IPS DF 19.7 (cell line): Measurements from ENCODE around the gene NUTF2.
"Not testable (repeated sequence)": the region's sequence is repeated elsewhere in the genome, so short reads cannot be mapped to it uniquely, and the experiment has no call there.

ENCODE experiments used
- DNase-seq: peaks from one replicate; pipeline ENCODE4 v3.0.0-alpha.2; 2013; ENCODE audit warnings: low read depth, low spot score

Gene NUTF2

GRCh38 chr16:67864044-67864443 is 17.3 kb downstream of the NUTF2 start:
- DNase-seq, result not testable (repeated sequence)

GRCh38 chr16:67864594-67864993 is 17.9 kb downstream of the NUTF2 start:
- DNase-seq, result no peak

GRCh38 chr16:67865318-67865717 is 18.6 kb downstream of the NUTF2 start:
- DNase-seq, result no peak

GRCh38 chr16:67868290-67868689 is 21.6 kb downstream of the NUTF2 start:
- DNase-seq, result no peak

DNA sequence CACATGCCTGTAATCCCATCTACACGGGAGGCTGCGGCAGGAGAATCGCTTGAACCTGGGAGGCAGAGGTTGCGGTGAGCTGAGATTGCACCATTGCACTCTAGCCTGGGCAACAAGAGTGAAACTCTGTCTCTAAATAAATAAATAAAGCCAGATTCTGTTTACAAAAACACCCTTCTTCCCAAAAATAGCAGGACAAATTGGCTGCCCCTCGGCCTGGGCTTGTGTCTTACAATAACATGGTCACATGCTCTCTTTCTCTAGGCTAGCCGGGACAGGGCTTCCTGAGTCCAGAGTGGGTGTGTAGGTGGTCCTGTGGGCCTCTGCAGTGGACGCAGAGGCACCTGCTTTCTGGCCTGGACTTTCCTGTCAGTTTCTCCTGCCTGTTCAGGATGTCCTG is 22.9 kb downstream of the NUTF2 start:
- DNase-seq, result no peak

- no peak for DNase-seq
Observed at GRCh38 chr16:67871256-67871655, 24.5 kb downstream of the NUTF2 start.

DNA sequence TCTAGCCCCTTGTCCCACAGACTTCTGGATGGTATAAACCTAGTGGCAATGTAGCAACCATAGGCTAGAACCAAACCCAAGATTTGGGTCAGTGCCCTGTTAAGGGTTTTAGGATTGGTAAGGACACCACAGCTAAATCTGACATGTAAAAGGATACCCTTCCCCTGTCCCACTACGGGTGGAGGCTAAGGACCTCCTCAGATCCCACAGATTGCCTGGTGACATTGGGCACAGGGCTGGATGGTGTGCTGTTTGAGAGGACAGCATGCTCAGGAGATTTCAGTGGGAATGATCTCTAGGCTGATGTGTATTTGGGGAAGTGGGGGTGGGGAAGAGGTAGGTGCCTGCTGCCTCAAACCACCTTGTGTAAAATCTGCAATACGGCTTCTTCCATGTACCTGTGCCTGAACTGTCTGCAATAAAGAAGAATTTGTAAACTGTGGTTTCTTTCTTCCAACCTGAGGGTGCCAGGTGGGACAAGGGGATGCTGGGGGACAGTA is 25.4 kb downstream of the NUTF2 start:
- DNase-seq, result no peak

DNA sequence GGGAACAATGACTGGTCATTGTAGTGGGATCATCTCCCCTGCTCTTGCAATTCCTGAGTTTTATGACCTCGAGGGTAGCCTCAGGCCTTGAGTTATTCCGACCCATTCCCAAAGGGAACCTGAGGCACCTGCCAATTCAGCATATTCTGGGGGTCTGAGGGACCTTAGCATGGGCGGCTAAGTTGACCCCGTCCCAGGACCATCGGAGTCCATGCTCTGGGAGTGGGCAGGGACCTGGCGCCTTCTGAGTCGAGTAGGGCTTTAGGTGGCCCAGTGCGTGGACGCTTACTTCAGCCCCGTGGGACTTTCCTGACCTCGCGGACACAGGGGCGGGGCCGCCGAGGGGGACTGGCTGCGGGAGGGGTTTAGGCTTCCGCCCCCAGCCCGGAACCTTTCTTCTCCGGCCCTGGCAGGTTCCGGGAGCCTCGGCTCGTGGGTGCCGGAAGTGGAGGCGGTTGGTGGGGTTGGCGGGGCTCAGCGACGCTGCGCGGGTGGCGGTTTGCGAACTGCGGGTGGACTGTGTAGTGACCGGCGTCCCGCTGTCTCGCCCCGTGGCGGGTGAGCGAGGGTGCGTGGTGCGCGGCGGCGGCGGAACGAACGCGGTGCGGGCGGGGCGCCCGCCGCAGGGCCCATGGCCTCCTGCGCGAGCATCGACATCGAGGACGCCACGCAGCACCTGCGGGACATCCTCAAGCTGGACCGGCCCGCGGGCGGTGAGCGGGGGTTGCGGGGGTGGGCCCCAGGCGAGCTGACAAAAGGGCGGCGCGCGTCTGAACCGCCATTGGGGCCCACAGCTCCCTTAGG is 26.1 kb downstream of the NUTF2 start, which contains the start of gene EDC4:
Gene EDC4 (plus strand): TSS at position 422 of the 804 bp plus-strand sequence. CDS start 210 bp downstream, at position 632.
- no peak for DNase-seq

- no peak for DNase-seq
Observed at GRCh38 chr16:67873435-67874370, 27.0 kb downstream of the NUTF2 start.

DNA sequence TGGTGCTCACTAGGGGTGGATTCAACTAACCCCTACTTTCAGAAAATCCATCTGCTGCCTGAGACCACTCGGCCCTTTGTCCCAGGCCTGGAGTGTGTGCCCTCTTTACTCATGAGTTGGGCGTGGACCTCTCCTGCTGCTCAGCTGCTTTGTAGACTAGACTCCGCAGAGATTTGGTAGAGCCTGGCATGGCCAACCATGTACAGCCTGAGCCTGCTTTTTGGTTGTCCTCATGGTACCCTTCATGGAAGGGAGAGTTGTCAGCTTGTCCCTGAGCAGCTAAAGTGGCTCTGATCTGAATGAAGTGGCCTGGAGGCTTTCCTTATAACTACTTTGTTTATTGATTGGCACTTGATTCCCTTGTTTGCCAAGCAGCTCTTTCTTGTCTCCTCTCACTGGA is 27.6 kb downstream of the NUTF2 start:
- DNase-seq, result no peak

- DNase-seq, result no peak
Observed at GRCh38 chr16:67877064-67877463, 30.3 kb downstream of the NUTF2 start.

GRCh38 chr16:67878232-67878631 is 31.5 kb downstream of the NUTF2 start:
- DNase-seq, result no peak

DNA sequence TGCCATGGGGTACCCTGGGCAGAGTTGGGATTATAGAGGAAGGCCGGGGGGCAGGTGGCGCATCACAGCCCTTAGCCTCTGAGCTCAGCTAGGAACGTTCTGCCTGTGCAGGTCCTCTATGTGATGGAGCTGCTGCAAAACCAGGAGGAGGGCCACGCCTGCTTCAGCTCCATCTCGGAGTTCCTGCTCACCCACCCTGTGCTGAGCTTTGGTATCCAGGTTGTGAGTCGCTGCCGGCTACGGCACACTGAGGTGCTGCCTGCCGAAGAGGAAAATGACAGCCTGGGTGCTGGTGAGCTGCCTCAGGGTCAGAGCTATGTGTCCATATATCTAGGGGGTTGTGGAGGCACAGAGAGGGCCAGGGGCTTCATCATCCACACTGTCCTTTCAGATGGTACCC is 32.1 kb downstream of the NUTF2 start:
- no peak for DNase-seq

DNA sequence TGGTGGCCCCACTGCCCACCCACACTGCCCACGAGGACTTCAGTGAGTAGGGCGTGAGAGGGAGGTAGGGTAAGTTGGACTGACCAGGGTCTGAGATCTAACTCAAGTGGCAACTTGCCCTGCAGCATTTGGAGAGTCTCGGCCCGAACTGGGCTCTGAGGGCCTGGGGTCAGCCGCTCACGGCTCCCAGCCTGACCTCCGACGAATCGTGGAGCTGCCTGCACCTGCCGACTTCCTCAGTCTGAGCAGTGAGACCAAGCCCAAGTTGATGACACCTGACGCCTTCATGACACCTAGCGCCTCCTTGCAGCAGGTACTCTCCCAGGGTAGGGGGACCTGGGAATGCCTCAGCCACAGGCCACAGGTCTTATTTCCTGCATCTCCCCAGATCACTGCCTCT is 32.7 kb downstream of the NUTF2 start:
- DNase-seq, result no peak

DNA sequence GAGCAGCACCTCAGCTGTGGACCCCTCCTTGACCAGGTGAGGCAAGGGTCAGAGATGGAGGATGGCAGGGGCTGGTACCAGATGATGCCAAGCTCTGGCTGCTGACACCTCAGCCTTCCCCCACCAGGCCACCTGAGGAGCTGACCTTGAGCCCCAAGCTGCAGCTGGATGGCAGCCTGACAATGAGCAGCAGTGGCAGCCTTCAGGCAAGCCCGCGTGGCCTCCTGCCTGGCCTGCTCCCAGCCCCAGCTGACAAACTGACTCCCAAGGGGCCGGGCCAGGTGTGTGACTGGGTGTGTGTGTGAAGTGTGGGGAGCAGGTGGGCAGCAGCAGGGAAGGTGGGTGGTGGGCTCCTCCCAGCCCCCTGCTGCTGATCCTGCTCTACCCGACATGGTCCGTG is 33.2 kb downstream of the NUTF2 start:
- no peak for DNase-seq

DNA sequence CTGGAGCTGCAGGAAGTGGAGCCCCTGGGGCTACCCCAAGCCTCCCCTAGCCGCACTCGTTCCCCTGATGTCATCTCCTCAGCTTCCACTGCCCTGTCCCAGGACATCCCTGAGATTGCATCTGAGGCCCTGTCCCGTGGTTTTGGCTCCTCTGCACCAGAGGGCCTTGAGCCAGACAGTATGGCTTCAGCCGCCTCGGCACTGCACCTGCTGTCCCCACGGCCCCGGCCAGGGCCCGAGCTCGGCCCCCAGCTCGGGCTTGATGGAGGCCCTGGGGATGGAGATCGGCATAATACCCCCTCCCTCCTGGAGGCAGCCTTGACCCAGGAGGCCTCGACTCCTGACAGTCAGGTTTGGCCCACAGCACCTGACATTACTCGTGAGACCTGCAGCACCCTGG is 33.9 kb downstream of the NUTF2 start:
- DNase-seq, result no peak

DNA sequence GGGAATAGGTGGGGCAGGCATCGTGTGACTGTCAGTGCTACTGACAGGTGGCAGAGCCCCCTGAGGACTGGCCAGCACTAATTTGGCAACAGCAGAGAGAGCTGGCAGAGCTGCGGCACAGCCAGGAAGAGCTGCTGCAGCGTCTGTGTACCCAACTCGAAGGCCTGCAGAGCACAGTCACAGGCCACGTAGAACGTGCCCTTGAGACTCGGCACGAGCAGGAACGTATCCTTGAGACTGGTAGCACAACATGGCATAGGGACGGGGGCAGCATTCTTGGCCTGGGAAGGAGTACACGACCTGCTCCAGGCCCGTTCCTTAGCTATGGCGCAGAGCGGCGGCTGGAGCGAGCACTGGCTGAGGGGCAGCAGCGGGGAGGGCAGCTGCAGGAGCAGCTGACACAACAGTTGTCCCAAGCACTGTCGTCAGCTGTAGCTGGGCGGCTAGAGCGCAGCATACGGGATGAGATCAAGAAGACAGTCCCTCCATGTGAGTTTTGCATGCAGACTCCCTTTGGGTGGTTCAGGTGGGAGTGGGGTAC is 35.0 kb downstream of the NUTF2 start:
- DNase-seq, result no peak

DNA sequence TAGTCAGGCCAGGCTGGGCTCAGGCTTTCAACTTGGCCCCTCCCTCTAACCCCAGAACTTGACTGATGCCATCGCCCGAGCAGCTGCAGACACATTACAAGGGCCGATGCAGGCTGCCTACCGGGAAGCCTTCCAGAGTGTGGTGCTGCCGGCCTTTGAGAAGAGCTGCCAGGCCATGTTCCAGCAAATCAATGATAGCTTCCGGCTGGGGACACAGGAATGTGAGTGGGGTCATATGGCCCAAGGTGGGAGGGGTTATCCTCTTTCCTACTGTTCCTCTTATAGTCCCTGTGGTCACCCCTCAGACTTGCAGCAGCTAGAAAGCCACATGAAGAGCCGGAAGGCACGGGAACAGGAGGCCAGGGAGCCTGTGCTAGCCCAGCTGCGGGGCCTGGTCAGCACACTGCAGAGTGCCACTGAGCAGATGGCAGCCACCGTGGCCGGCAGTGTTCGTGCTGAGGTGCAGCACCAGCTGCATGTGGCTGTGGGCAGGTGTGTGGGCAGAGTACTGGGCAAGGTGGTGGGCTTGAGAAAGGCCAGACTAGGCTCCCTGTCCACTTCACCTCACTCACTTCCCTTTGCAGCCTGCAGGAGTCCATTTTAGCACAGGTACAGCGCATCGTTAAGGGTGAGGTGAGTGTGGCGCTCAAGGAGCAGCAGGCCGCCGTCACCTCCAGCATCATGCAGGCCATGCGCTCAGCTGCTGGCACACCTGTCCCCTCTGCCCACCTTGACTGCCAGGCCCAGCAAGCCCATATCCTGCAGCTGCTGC is 35.8 kb downstream of the NUTF2 start:
- DNase-seq, result no peak

DNA sequence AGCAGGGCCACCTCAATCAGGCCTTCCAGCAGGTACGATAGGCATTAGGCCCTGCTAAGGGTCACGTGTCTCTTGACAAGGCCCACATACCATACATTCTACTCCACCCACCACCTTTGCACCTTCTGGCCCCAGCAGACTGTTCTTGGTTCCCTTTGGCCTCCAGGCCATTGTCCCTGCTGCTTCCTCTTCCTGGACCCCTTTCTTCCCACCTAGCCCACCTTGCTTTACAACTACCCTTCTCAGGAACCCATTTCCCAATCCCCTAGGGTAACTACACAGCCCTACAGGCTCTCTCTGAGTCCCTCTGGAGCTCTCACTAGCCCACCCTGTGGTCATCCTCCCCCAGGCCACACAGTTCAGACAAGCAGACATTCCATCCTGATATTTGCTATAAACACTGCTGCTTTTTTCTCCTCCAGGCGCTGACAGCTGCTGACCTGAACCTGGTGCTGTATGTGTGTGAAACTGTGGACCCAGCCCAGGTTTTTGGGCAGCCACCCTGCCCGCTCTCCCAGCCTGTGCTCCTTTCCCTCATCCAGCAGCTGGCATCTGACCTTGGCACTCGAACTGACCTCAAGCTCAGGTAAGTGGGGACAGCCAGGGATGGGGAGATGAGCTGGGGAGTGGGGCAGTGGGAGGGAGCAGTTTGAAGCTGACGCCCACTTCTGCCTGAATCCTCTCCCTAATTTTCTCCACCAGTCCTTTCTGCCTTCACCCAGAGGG is 36.6 kb downstream of the NUTF2 start:
- no peak for DNase-seq

DNA sequence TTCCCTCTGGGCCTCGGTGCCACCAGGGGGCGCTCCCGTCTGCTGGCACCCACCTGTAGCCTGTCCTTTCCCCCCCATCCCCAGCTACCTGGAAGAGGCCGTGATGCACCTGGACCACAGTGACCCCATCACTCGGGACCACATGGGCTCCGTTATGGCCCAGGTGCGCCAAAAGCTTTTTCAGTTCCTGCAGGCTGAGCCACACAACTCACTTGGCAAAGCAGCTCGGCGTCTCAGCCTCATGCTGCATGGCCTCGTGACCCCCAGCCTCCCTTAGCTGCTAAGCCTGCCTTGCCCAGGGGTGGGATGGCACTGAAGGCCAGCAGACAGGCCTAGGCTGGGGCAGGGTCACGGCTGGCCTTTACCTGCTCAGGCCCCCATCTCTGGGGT is 37.1 kb downstream of the NUTF2 start:
- DNase-seq, result no peak

DNA sequence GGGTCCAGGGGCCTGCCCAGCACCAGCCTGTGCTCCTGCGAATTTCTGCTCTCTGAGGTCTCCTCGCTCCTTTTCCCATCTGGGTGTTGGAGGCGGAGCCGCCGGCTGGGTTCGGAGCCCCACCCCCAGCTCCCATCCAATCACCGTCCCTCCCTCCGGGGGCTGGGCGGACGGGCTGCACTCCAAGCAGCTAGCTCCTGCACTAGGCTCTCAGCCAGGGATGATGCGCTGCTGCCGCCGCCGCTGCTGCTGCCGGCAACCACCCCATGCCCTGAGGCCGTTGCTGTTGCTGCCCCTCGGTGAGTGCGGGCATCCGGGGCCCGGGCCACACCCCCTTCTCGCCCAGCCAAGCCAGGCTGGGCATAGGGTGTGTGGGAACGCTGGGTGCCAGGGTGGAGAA is 38.0 kb downstream of the NUTF2 start, which contains the start of gene NRN1L:
Gene NRN1L (plus strand): TSS at position 202 of the 400 bp plus-strand sequence. CDS start 19 bp downstream, at position 221.
- peak; percentile 68 for DNase-seq
